H1 (cell line): ENCODE data around the gene WDR27. TPM values are rescaled to one million over a fixed set of nuclear protein-coding genes. Genes with fewer than 3 reads are reported as not detected.

Experiments
- CTCF ChIA-PET: fragments of 300-600 bp; sonication (Branson Sonifier 250); formaldehyde crosslinking; loops from one replicate; lab custom pipeline; 2021; ENCODE audit not compliant: partially characterized antibody; lab: Charles Lee
- POLR2A ChIA-PET: fragments of 300-600 bp; sonication (Branson Sonifier 250); formaldehyde crosslinking; loops from one replicate; lab custom pipeline; 2021; ENCODE audit warnings: inconsistent platforms; ENCODE audit not compliant: partially characterized antibody; lab: Charles Lee
- DNase-seq, 2 experiments: peaks; one replicate each; pipeline versions ENCODE4 v3.0.0 to v3.0.0-alpha.2; 2010 to 2022; ENCODE audit warnings: low spot score in 2 of 2, low read depth in 1 of 2, mixed read lengths in 1 of 2
- FAIRE-seq: peaks from 2 replicates; lab custom pipeline; 2011; peaks lifted over from hg19 to GRCh38; lab: Jason Lieb, UNC
- H2AFZ ChIP-seq: 2 replicates; pipeline ENCODE4 v1.8.1; 2012; ENCODE audit warnings: low read length, inconsistent platforms
- H2AK5ac ChIP-seq: 2 replicates; pipeline ENCODE4 v1.6.1; 2013; ENCODE audit warnings: low read depth, low read length
- H2BK120ac ChIP-seq: replicated peaks from 2 replicates; pipeline ENCODE3; 2013; ENCODE audit warnings: low read depth, low read length, inconsistent platforms
- H2BK12ac ChIP-seq: 2 replicates; pipeline ENCODE4 v1.6.1; 2013; ENCODE audit warnings: low read depth, low read length
- H2BK15ac ChIP-seq: 2 replicates; pipeline ENCODE4 v1.6.1; 2013; ENCODE audit warnings: low read length
- H2BK20ac ChIP-seq: 2 replicates; pipeline ENCODE4 v1.6.1; 2013; ENCODE audit warnings: low read length
- H2BK5ac ChIP-seq: 2 replicates; pipeline ENCODE4 v1.6.1; 2013; ENCODE audit warnings: low read depth, low read length
- H3K14ac ChIP-seq: 2 replicates; pipeline ENCODE4 v1.6.1; 2013; ENCODE audit warnings: inconsistent platforms; ENCODE audit not compliant: insufficient read length
- H3K18ac ChIP-seq: 2 replicates; pipeline ENCODE4 v1.6.1; 2013; ENCODE audit warnings: low read length; ENCODE audit errors: extremely low read depth
- H3K23ac ChIP-seq: 2 replicates; pipeline ENCODE4 v1.6.1; 2013; ENCODE audit warnings: inconsistent platforms; ENCODE audit not compliant: insufficient read length
- H3K23me2 ChIP-seq: 2 replicates; pipeline ENCODE4 v1.6.1; 2013; ENCODE audit warnings: low read depth, low read length
- H3K27ac ChIP-seq: 2 replicates; pipeline ENCODE4 v1.6.1; 2011; ENCODE audit warnings: low read depth, low read length, inconsistent platforms
- H3K27me3 ChIP-seq, 4 experiments: replicated peaks in 1 of 4; 1 replicate in 1 of 4; 2 replicates in 3 of 4; pipeline versions ENCODE4 v1.6.1 to v1.8.1; 2011 to 2013; ENCODE audit warnings: low read length in 3 of 4, mild to moderate bottlenecking in 3 of 4, inconsistent platforms in 2 of 4, mixed read lengths in 2 of 4, moderate library complexity in 1 of 4; ENCODE audit not compliant: control insufficient read depth in 3 of 4, insufficient read depth in 3 of 4; ENCODE audit errors: extremely low read depth in 1 of 4
- H3K36me3 ChIP-seq, 4 experiments: 2 replicates each; pipeline versions ENCODE4 v1.6.1 to v1.8.1; 2011 to 2013; ENCODE audit warnings: mild to moderate bottlenecking in 4 of 4, low read length in 3 of 4, moderate library complexity in 2 of 4, control low read depth in 1 of 4, inconsistent platforms in 1 of 4; ENCODE audit not compliant: insufficient read depth in 4 of 4, control insufficient read depth in 2 of 4
- H3K4ac ChIP-seq: replicated peaks from 2 replicates; pipeline ENCODE3; 2013; ENCODE audit warnings: low read length, low read depth, mixed read lengths, inconsistent platforms; ENCODE audit not compliant: insufficient read length
- H3K4me1 ChIP-seq, 4 experiments: replicated peaks in 1 of 4; 1 replicate in 1 of 4; 2 replicates in 3 of 4; pipeline versions ENCODE4 v1.6.1 to v1.8.1; 2011 to 2013; ENCODE audit warnings: low read length in 3 of 4, inconsistent platforms in 2 of 4, mixed read lengths in 1 of 4; ENCODE audit not compliant: insufficient read depth in 4 of 4, control insufficient read depth in 3 of 4
- H3K4me2 ChIP-seq, 2 experiments: 2 replicates each; pipeline versions ENCODE4 v1.6.1 to v1.8.1; 2011 to 2013; ENCODE audit warnings: low read depth in 2 of 2, low read length in 2 of 2, control low read depth in 1 of 2, inconsistent platforms in 1 of 2, mild to moderate bottlenecking in 1 of 2; ENCODE audit not compliant: insufficient read depth in 1 of 2
- H3K4me3 ChIP-seq, 4 experiments: fragments of 200-600, 300-600 bp in 1 of 4; sonication (generic), shearing (Covaris generic), sonication (Bioruptor Twin) in 1 of 4; 2 replicates each; pipeline versions ENCODE4 v1.5.1 to v1.8.1; 2011 to 2016; ENCODE audit warnings: low read length in 4 of 4, low read depth in 3 of 4, control low read depth in 2 of 4, inconsistent platforms in 2 of 4, mild to moderate bottlenecking in 2 of 4, mixed read lengths in 1 of 4, moderate library complexity in 1 of 4; ENCODE audit not compliant: insufficient read depth in 2 of 4; ENCODE audit errors: extremely low read depth in 1 of 4
- H3K56ac ChIP-seq: replicated peaks from 2 replicates; pipeline ENCODE3; 2013; ENCODE audit warnings: low read depth, mild to moderate bottlenecking, mixed read lengths, low read length, inconsistent platforms; ENCODE audit not compliant: insufficient read length
- H3K79me1 ChIP-seq: 2 replicates; pipeline ENCODE4 v1.6.1; 2013; ENCODE audit warnings: low read depth, low read length, control low read depth
- H3K79me2 ChIP-seq, 2 experiments: 2 replicates each; pipeline versions ENCODE4 v1.6.1 to v1.8.1; 2012 to 2013; ENCODE audit warnings: low read length in 2 of 2, mild to moderate bottlenecking in 2 of 2, inconsistent platforms in 1 of 2; ENCODE audit not compliant: insufficient read depth in 2 of 2, control insufficient read depth in 1 of 2
- H3K9ac ChIP-seq, 4 experiments: replicated peaks in 1 of 4; 1 replicate in 1 of 4; 2 replicates in 3 of 4; pipeline versions ENCODE4 v1.6.1 to v1.8.1; 2011 to 2013; ENCODE audit warnings: low read depth in 3 of 4, low read length in 3 of 4, control low read depth in 2 of 4, mild to moderate bottlenecking in 2 of 4, moderate library complexity in 2 of 4, inconsistent platforms in 1 of 4; ENCODE audit errors: extremely low read depth in 1 of 4
- H3K9me3 ChIP-seq, 2 experiments: 2 replicates each; pipeline versions ENCODE4 v1.6.1 to v1.8.1; 2012 to 2013; ENCODE audit warnings: mild to moderate bottlenecking in 2 of 2, moderate library complexity in 2 of 2, control low read depth in 1 of 2, inconsistent platforms in 1 of 2, low read depth in 1 of 2, low read length in 1 of 2, mixed read lengths in 1 of 2; ENCODE audit not compliant: insufficient read depth in 2 of 2
- H4K20me1 ChIP-seq, 2 experiments: replicated peaks in 1 of 2; 2 replicates each; pipeline versions ENCODE3 to v1.8.1; 2011 to 2013; ENCODE audit warnings: inconsistent platforms in 2 of 2, low read length in 2 of 2, mild to moderate bottlenecking in 1 of 2; ENCODE audit not compliant: insufficient read depth in 2 of 2, control insufficient read depth in 1 of 2
- H4K5ac ChIP-seq: 2 replicates; pipeline ENCODE4 v1.6.1; 2013; ENCODE audit warnings: low read length, low read depth, mixed read lengths, inconsistent platforms; ENCODE audit not compliant: insufficient read length
- H4K8ac ChIP-seq: 2 replicates; pipeline ENCODE4 v1.8.0; 2013; ENCODE audit warnings: mild to moderate bottlenecking, moderate library complexity, low read length, inconsistent platforms; ENCODE audit not compliant: insufficient read depth; ENCODE audit errors: extremely low read depth
- H4K91ac ChIP-seq: replicated peaks from 2 replicates; pipeline ENCODE3; 2013; ENCODE audit warnings: low read length, mixed read lengths, inconsistent platforms; ENCODE audit not compliant: insufficient read length
- CTCF ChIP-seq, 3 experiments: IDR thresholded peaks; 1 replicate in 2 of 3; 2 replicates in 1 of 3; pipeline versions ENCODE4 v1.5.1 to v1.6.1; 2011; ENCODE audit warnings: low read length in 3 of 3, mild to moderate bottlenecking in 3 of 3, inconsistent platforms in 2 of 3, low read depth in 1 of 3, moderate library complexity in 1 of 3; ENCODE audit not compliant: insufficient read depth in 1 of 3; ENCODE audit errors: control extremely low read depth in 1 of 3
- MAX ChIP-seq: IDR thresholded peaks from 2 replicates; pipeline ENCODE4 v1.6.1; 2012; ENCODE audit warnings: inconsistent platforms
- RAD21 ChIP-seq, 2 experiments: IDR thresholded peaks in 1 of 2; conservative IDR thresholded peaks in 1 of 2; 2 replicates each; pipeline ENCODE4 v1.6.1; 2011; ENCODE audit warnings: low read depth in 2 of 2, low read length in 2 of 2, improper control_type of control experiment in 1 of 2, inconsistent platforms in 1 of 2, mild to moderate bottlenecking in 1 of 2, moderate library complexity in 1 of 2
- RXRA ChIP-seq: IDR thresholded peaks from 2 replicates; pipeline ENCODE4 v1.6.1; 2011; ENCODE audit warnings: low read depth, mild to moderate bottlenecking, low read length, moderate library complexity; ENCODE audit not compliant: insufficient read depth
- TAF1 ChIP-seq: IDR thresholded peaks from 2 replicates; pipeline ENCODE4 v1.6.1; 2011; ENCODE audit warnings: mild to moderate bottlenecking, low read depth, low read length
- WGBS, 2 experiments: shearing (Covaris generic) in 1 of 2; methylation state at CpG; one replicate each; pipeline versions ENCODE4 v1.1.6 to v1.1.7; 2013 to 2015; ENCODE audit warnings: low lambda C conversion rate in 2 of 2, mixed read lengths in 2 of 2, inconsistent platforms in 1 of 2, low coverage in 1 of 2, missing lambda C conversion rate in 1 of 2; ENCODE audit not compliant: insufficient replicate concordance in 2 of 2, insufficient coverage in 1 of 2, insufficient read length in 1 of 2; ENCODE audit errors: extremely low coverage in 1 of 2, missing lambda C conversion rate in 1 of 2; 5-methylcytosine and 5-hydroxymethylcytosine counted together
- polyA plus RNA-seq, 7 experiments: library from polyadenylated mRNA; depleted of rRNA in 3 of 7; stranded (reverse) in 5 of 7; unstranded in 2 of 7; fragments of >200 nt in 5 of 7; fragments of 200-250 nt in 2 of 7; gene quantifications; 1 replicate in 5 of 7; 2 replicates in 1 of 7; 4 replicates in 1 of 7; pipeline versions ENCODE4 v1.2.1 to v1.2.3, GENCODE V29; 2011 to 2013; ENCODE audit warnings: missing spikeins in 2 of 7, mixed read lengths in 2 of 7
- total RNA-seq: library from RNA; stranded (reverse); fragmentation: NEBNext Ultra II Directional; extraction: Animal tissue kit (Norgen Biotek cat#: 25700); gene quantifications from 2 replicates; pipeline ENCODE4 v1.2.1, GENCODE V29; 2021

WDR27 gene
- total and polyA plus RNA-seq, 2 of the 8 experiments (the other 6 are each of a cell fraction or from before 2014, with no cell fraction given), result 53.6 to 68.6 TPM

DNA sequence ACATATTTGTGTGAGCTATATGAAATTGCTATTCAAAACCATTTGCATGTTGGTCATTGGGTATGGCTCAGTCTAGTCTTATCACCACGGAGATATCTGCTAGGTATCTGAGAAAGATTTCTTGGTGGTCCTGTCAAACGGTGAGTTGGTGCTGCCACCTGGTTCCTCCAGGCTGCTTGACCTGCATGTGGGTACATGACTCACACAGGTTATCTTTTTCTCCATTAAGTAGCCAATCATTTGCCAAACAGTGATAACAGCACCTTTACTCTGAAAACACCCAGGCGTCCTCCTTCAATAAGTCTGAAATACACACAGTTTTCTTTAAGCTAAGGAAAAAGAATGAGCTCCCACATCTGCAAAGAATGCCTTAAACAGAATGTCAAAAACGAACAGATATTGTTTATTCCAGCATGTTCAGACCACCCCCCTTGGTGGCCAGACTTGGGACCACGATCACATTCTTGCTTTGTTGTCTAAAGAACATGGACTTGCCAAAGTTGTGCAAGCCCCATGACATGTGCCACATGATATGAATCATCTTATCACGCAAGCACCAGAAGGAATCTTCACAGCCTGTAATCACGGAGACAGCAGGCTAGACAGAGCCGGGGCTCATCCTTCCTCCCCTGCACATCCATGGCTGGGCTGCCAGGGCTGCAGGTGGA is 247.5 kb downstream of the WDR27 start:
- H4K5ac ChIP-seq, result no peak overlapping the region
- no peak overlapping the region for H2BK15ac ChIP-seq
- TF ChIP-seq RAD21 (IDR thresholded peaks at IDR 0.05 in 1 of 2, conservative IDR thresholded peaks at IDR 0.05 in 1 of 2; ENCODE audit: low read depth in 2 of 2, low read length in 2 of 2) (peak in 1 of 2 experiments; percentile 3; a peak in 1 of 4 replicates), TAF1 (no peak), RXRA (no peak), CTCF (IDR thresholded peaks at IDR 0.05; ENCODE audit: control extremely low read depth in 1 of 3, insufficient read depth in 1 of 3, low read depth in 1 of 3, low read length in 3 of 3) (peak in 1 of 3 experiments; percentile 4; a peak in 1 of 4 replicates), MAX (no peak)
- TF ChIP-seq, all 59 proteins: peak for 2
- no peaks in the 10 kb centered on the region for H3K79me2 ChIP-seq
- H2BK20ac ChIP-seq, result no peak overlapping the region
- no peak overlapping the region for H3K18ac ChIP-seq
- H2AFZ ChIP-seq, result no peak overlapping the region
- H3K9ac ChIP-seq, result no peak overlapping the region; a peak in 1 of 7 replicates
- H3K79me1 ChIP-seq, result no peaks in the 10 kb centered on the region
- H3K27me3 ChIP-seq, result no peaks in the 10 kb centered on the region
- no peak overlapping the region for H3K4me3 ChIP-seq
- no peak overlapping the region for H3K27ac ChIP-seq
- no peaks in the 10 kb centered on the region for H4K20me1 ChIP-seq
- H3K14ac ChIP-seq, result no peak overlapping the region
- H3K9me3 ChIP-seq, result peaks cover 0 to 4% of the 10 kb centered on the region in 2 experiments; a peak in 1 of 4 replicates
- ChIA-PET CTCF (interaction anchor here (2.8 kb wide), 1 partner anchor 9 kb away, joined by 15 read pairs; no protein-coding TSS in a partner anchor), POLR2A (no interaction called here)
- H2BK120ac ChIP-seq, result no peak overlapping the region
- no peaks in the 10 kb centered on the region for H3K23me2 ChIP-seq
- H3K4me1 ChIP-seq, result no peaks in the 10 kb centered on the region; a peak in 1 of 7 replicates
- H3K56ac ChIP-seq, result no peak overlapping the region
- no peak for DNase-seq
- no peak overlapping the region for H2BK12ac ChIP-seq
- no peak overlapping the region for H2BK5ac ChIP-seq
- H3K36me3 ChIP-seq, result no peaks in the 10 kb centered on the region
- no peak overlapping the region for H3K4ac ChIP-seq
- H4K8ac ChIP-seq, result no peak overlapping the region
- H3K4me2 ChIP-seq, result no peak overlapping the region
- H2AK5ac ChIP-seq, result no peak overlapping the region
- no peak for FAIRE-seq
- H4K91ac ChIP-seq, result no peak overlapping the region
- 82% methylated on average over 8 of the region's 8 CpGs; no CpG with 5 or more reads in 1 of the 2 experiments for WGBS, 2 experiments
- no peak overlapping the region for H3K23ac ChIP-seq
